Measurements from ENCODE around the gene ADGRV1.

DNA sequence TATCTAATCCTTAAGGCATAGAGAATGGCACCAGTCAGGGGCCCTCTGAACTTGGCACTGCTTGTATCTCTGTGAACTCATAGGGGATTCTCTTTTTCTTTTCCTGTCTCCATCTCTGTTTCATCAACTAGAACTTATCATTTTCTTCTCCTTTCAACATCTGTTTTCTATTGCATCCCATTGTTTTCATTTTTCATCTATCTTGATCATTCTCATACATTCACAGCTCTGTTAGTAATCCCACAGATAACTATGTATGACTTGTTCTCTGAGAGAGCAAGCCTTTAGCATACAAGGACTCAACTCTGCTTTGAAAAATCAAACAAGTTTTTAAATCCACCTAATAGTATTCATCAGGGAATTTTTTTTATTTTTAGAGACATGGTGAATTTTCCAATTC, 560.2 kb downstream of the ADGRV1 start:
- TF ChIP-seq, protein P1, sequence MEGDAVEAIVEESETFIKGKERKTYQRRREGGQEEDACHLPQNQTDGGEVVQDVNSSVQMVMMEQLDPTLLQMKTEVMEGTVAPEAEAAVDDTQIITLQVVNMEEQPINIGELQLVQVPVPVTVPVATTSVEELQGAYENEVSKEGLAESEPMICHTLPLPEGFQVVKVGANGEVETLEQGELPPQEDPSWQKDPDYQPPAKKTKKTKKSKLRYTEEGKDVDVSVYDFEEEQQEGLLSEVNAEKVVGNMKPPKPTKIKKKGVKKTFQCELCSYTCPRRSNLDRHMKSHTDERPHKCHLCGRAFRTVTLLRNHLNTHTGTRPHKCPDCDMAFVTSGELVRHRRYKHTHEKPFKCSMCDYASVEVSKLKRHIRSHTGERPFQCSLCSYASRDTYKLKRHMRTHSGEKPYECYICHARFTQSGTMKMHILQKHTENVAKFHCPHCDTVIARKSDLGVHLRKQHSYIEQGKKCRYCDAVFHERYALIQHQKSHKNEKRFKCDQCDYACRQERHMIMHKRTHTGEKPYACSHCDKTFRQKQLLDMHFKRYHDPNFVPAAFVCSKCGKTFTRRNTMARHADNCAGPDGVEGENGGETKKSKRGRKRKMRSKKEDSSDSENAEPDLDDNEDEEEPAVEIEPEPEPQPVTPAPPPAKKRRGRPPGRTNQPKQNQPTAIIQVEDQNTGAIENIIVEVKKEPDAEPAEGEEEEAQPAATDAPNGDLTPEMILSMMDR (conservative IDR thresholded peaks at IDR 0.05; ENCODE audit: low read length), result no peak
- no peak for TF ChIP-seq EZH2phosphoT487 (IDR thresholded peaks at IDR 0.05; ENCODE audit: borderline replicate concordance, low read depth, low read length)
